SU-DHL-6 (cell line): ENCODE results near the gene FBXW7.

Experiments
- H2AFZ ChIP-seq: fragments of 200-600 bp; sonication (generic); 2 replicates; pipeline ENCODE4 v1.6.1; 2014; ENCODE audit warnings: low read depth, mild to moderate bottlenecking, moderate library complexity, mixed read lengths, antibody characterized with exemption, low read length; ENCODE audit not compliant: severe bottlenecking
- H3F3A ChIP-seq: fragments of 200-600 bp; shearing (Covaris generic); 2 replicates; pipeline ENCODE4 v1.6.0; 2016; ENCODE audit warnings: antibody characterized with exemption, mild to moderate bottlenecking; ENCODE audit not compliant: insufficient read depth
- H3K27ac ChIP-seq: fragments of 200-600 bp; sonication (generic); 2 replicates; pipeline ENCODE4 v1.5.1; 2016; ENCODE audit warnings: low read depth, mild to moderate bottlenecking, low read length, moderate library complexity, mixed read lengths
- H3K27me3 ChIP-seq: fragments of 200-600 bp; sonication (generic), shearing (Covaris generic); 2 replicates; pipeline ENCODE4 v1.6.0; 2014; ENCODE audit warnings: mild to moderate bottlenecking, low read length
- H3K36me3 ChIP-seq: fragments of 200-600 bp; sonication (generic); 2 replicates; pipeline ENCODE4 v1.6.1; 2014; ENCODE audit warnings: mild to moderate bottlenecking, low read length, mixed read lengths
- H3K4me2 ChIP-seq: fragments of 300-600, 200-600 bp; shearing (Covaris generic), sonication (generic); 2 replicates; pipeline ENCODE4 v1.6.0; 2014; ENCODE audit warnings: low read length, low read depth, mild to moderate bottlenecking; ENCODE audit not compliant: poor library complexity, severe bottlenecking
- H3K4me3 ChIP-seq: fragments of 200-600 bp; sonication (generic); 2 replicates; pipeline ENCODE4 v1.5.1; 2014; ENCODE audit warnings: antibody characterized with exemption, low read length, mild to moderate bottlenecking, mixed read lengths; ENCODE audit not compliant: insufficient read depth, poor library complexity, severe bottlenecking
- H3K79me2 ChIP-seq: fragments of 200-600 bp; sonication (generic); 2 replicates; pipeline ENCODE4 v1.6.1; 2014; ENCODE audit warnings: mild to moderate bottlenecking, low read length, moderate library complexity; ENCODE audit not compliant: insufficient read depth
- H3K9ac ChIP-seq: fragments of 200-600 bp; sonication (generic); 2 replicates; pipeline ENCODE4 v1.7.0; 2014; ENCODE audit warnings: mild to moderate bottlenecking, low read length
- H3K9me2 ChIP-seq: fragments of 200-600 bp; sonication (generic); replicated peaks from 2 replicates; pipeline ENCODE4 v1.6.1; 2014; ENCODE audit warnings: low read length; ENCODE audit not compliant: insufficient read depth
- H3K9me3 ChIP-seq: fragments of 200-600 bp; sonication (generic); 2 replicates; pipeline ENCODE4 v1.6.1; 2014; ENCODE audit warnings: low read length, mixed read lengths; ENCODE audit not compliant: insufficient read depth
- H4K20me1 ChIP-seq: fragments of 200-600 bp; sonication (generic); 2 replicates; pipeline ENCODE4 v1.6.1; 2014; ENCODE audit warnings: low read depth, mild to moderate bottlenecking, antibody characterized with exemption, low read length, moderate library complexity, mixed read lengths
- EZH2phosphoT487 ChIP-seq: fragments of 200-600 bp; sonication (generic), shearing (Covaris generic); conservative IDR thresholded peaks from 2 replicates; pipeline ENCODE4 v1.6.1; 2018; ENCODE audit warnings: mild to moderate bottlenecking, antibody characterized with exemption, low read length, moderate library complexity, mixed read lengths
- TF ChIP-seq, protein P1 (sequence below): fragments of 200-600 bp; sonication (generic); IDR thresholded peaks from one replicate; pipeline ENCODE4 v1.5.1; 2017; ENCODE audit warnings: antibody characterized with exemption, mild to moderate bottlenecking, low read length, moderate library complexity; ENCODE audit not compliant: insufficient read depth, poor library complexity, severe bottlenecking

Gene FBXW7

DNA sequence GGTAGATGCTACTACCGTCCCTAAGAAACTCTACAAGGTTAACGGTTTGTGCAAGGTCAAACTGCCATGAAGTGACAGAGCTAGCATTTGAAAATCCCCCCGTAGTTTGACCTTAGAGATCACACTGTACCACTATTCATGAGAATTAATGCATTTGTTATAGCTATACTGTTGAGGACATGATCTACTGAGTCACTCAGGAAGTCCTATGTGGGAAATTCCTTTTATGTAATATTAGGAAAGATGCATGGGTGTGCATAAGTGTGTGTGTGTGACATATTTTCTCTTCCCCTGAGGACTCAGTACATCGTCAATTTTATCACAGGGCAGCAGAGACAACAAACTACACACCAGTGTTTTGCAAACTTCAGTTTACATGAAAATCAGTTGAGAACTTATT lies 141.1 kb downstream of the FBXW7 start:
- H3K4me3 ChIP-seq: no peak overlapping the region
- H3K27me3 ChIP-seq: no peaks in the 10 kb centered on the region
- H3K27ac ChIP-seq: no peak overlapping the region
- H2AFZ ChIP-seq: no peak overlapping the region
- TF ChIP-seq EZH2phosphoT487: no peak
- TF ChIP-seq, protein P1, sequence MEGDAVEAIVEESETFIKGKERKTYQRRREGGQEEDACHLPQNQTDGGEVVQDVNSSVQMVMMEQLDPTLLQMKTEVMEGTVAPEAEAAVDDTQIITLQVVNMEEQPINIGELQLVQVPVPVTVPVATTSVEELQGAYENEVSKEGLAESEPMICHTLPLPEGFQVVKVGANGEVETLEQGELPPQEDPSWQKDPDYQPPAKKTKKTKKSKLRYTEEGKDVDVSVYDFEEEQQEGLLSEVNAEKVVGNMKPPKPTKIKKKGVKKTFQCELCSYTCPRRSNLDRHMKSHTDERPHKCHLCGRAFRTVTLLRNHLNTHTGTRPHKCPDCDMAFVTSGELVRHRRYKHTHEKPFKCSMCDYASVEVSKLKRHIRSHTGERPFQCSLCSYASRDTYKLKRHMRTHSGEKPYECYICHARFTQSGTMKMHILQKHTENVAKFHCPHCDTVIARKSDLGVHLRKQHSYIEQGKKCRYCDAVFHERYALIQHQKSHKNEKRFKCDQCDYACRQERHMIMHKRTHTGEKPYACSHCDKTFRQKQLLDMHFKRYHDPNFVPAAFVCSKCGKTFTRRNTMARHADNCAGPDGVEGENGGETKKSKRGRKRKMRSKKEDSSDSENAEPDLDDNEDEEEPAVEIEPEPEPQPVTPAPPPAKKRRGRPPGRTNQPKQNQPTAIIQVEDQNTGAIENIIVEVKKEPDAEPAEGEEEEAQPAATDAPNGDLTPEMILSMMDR: no peak
- no peak overlapping the region for H3K9ac ChIP-seq
- peaks cover 51% of the 10 kb centered on the region for H3K79me2 ChIP-seq
- 0 out of 2 replicates have a peak, but pooled peaks cover 7% of the 10 kb centered on the region for H3K36me3 ChIP-seq
- peaks cover 2% of the 10 kb centered on the region; the same call in 1 of the 2 replicates for H3F3A ChIP-seq
- no peak overlapping the region for H3K4me2 ChIP-seq
- H3K9me3 ChIP-seq: no peaks in the 10 kb centered on the region
- H3K9me2 ChIP-seq: no peaks in the 10 kb centered on the region
- H4K20me1 ChIP-seq: peaks cover 9% of the 10 kb centered on the region; the same call in 1 of the 2 replicates

- Histone ChIP-seq H3F3A (peaks cover 2% of the 10 kb centered on the region; the same call in 1 of the 2 replicates), H2AFZ (no peak overlapping the region), H3K9me3 (no peaks in the 10 kb centered on the region), H3K9ac (no peak overlapping the region), H3K27me3 (no peaks in the 10 kb centered on the region), H3K9me2 (no peaks in the 10 kb centered on the region), H3K36me3 (0 out of 2 replicates have a peak, but pooled peaks cover 13% of the 10 kb centered on the region), H3K79me2 (peaks cover 48% of the 10 kb centered on the region), H4K20me1 (no peaks in the 10 kb centered on the region), H3K4me3 (no peak overlapping the region), H3K4me2 (no peak overlapping the region), H3K27ac (no peak overlapping the region)
- no peak for TF ChIP-seq EZH2phosphoT487
- TF ChIP-seq, protein P1: no peak
These were observed 143.8 kb downstream of the FBXW7 start for GRCh38 chr4:152392079-152392478.

GRCh38 chr4:152390216-152390615 lies 145.7 kb downstream of the FBXW7 start:
- peaks cover 8% of the 10 kb centered on the region; the same call in 1 of the 2 replicates for H3F3A ChIP-seq
- H3K4me2 ChIP-seq: no peak overlapping the region
- peaks cover 14% of the 10 kb centered on the region; the same call in 1 of the 2 replicates for H3K36me3 ChIP-seq
- no peaks in the 10 kb centered on the region for H3K9me3 ChIP-seq
- no peak overlapping the region for H3K27ac ChIP-seq
- H2AFZ ChIP-seq: no peak overlapping the region
- H3K4me3 ChIP-seq: no peak overlapping the region
- H3K9me2 ChIP-seq: no peaks in the 10 kb centered on the region
- H3K27me3 ChIP-seq: no peaks in the 10 kb centered on the region
- no peak overlapping the region for H3K9ac ChIP-seq
- no peak for TF ChIP-seq EZH2phosphoT487
- TF ChIP-seq, protein P1: no peak
- H3K79me2 ChIP-seq: peaks cover 58% of the 10 kb centered on the region
- no peaks in the 10 kb centered on the region for H4K20me1 ChIP-seq
